K562 (cell line): ENCODE results near the gene FKBP1B. TPM values are rescaled to one million over a fixed set of nuclear protein-coding genes. Genes with fewer than 3 reads are reported as not detected.

Experiments
- CREB3 ChIP-seq: fragments of 450-650 bp; conservative IDR thresholded peaks from 2 replicates; pipeline ENCODE4 v1.6.1; 2016; ENCODE audit warnings: missing genetic modification characterization, low read depth, mild to moderate bottlenecking, missing compliant biosample characterization, moderate library complexity
- CREB3L1 ChIP-seq: fragments of 450-650 bp; IDR thresholded peaks from 2 replicates; pipeline ENCODE4 v1.6.1; 2014; ENCODE audit warnings: low read depth, mild to moderate bottlenecking, moderate library complexity, borderline replicate concordance
- E2F5 ChIP-seq: sonication (generic); formaldehyde crosslinking; IDR thresholded peaks from 2 replicates; pipeline ENCODE4 v1.8.0; 2022; ENCODE audit warnings: mild to moderate bottlenecking, missing genetic modification reagents
- ESRRA ChIP-seq: fragments of 450-650 bp; IDR thresholded peaks from 2 replicates; pipeline ENCODE4 v1.6.1; 2014; ENCODE audit warnings: low read depth, mild to moderate bottlenecking, moderate library complexity, borderline replicate concordance
- HNRNPL ChIP-seq: fragments of 200-400 bp; formaldehyde crosslinking; IDR thresholded peaks from 2 replicates; pipeline ENCODE4 v1.6.1; 2017; ENCODE audit warnings: low read depth, mild to moderate bottlenecking, low read length
- IFI16 ChIP-seq: fragments of 250-450 bp; sonication (Bioruptor Pico); IDR thresholded peaks from 2 replicates; pipeline ENCODE4 v2.1.2; 2022; ENCODE audit warnings: mild to moderate bottlenecking, inconsistent platforms
- MCM3 ChIP-seq: fragments of 450-650 bp; IDR thresholded peaks from 2 replicates; pipeline ENCODE4 v1.6.1; 2016
- POLR3G ChIP-seq: IDR thresholded peaks from 2 replicates; pipeline ENCODE4 v1.6.1; 2011; ENCODE audit not compliant: insufficient read length, insufficient replicate concordance; ENCODE audit errors: extremely low read depth
- RREB1 ChIP-seq: fragments of 250-450 bp; sonication (Bioruptor Pico); IDR thresholded peaks from 2 replicates; pipeline ENCODE4 v1.4.0; 2020
- SRSF9 ChIP-seq: fragments of 200-400 bp; formaldehyde crosslinking; IDR thresholded peaks from 2 replicates; pipeline ENCODE4 v1.6.1; 2017; ENCODE audit warnings: low read depth, low read length, borderline replicate concordance
- U2AF1 ChIP-seq: fragments of 200-400 bp; formaldehyde crosslinking; optimal IDR thresholded peaks from 2 replicates; pipeline ENCODE3; 2017; ENCODE audit warnings: mild to moderate bottlenecking, low read depth, low read length, moderate library complexity
- UBTF ChIP-seq, 2 experiments: IDR thresholded peaks; 2 replicates each; pipeline ENCODE4 v1.6.1; 2012; ENCODE audit warnings: improper control_type of control experiment in 2 of 2, low read depth in 2 of 2, low read length in 2 of 2, borderline replicate concordance in 1 of 2
- ZNF316 ChIP-seq: fragments of 450-650 bp; IDR thresholded peaks from 2 replicates; pipeline ENCODE4 v1.6.1; 2016
- ZNF431 ChIP-seq: sonication (generic); formaldehyde crosslinking; IDR thresholded peaks from 2 replicates; pipeline ENCODE4 v1.8.0; 2022; ENCODE audit warnings: mild to moderate bottlenecking, missing genetic modification reagents
- polyA plus RNA-seq, 8 experiments: library from polyadenylated mRNA; depleted of rRNA in 4 of 8; stranded (reverse) in 5 of 8; unstranded in 3 of 8; fragments of >200 nt; fragmentation: Nextera tagmentation in 2 of 8; fragmentation: Illumina TruSeq in 1 of 8; extraction: Ambion mirVana in 2 of 8; extraction: Trizol in 1 of 8; gene quantifications; 2 replicates each; pipeline versions ENCODE4 v1.2.1 to v1.2.3, GENCODE V29; 2011 to 2014; ENCODE audit warnings: inconsistent platforms in 1 of 8, missing spikeins in 1 of 8
- total RNA-seq, 7 experiments: library from RNA; depleted of rRNA in 6 of 7; stranded (reverse); fragments of >200 nt in 6 of 7; fragmentation: Illumina TruSeq in 2 of 7; extraction: Trizol in 2 of 7; gene quantifications; 2 replicates each; pipeline versions ENCODE4 v1.2.1 to v1.2.3, GENCODE V29; 2011 to 2021; ENCODE audit warnings: low replicate concordance in 1 of 7

Gene FKBP1B
- total and polyA plus RNA-seq, 9 of the 15 experiments (the other 6 are each of a cell fraction or from before 2014, with no cell fraction given), result 0.58 to 9.4 (median 1.6) TPM

GRCh38 chr2:24012521-24013188 lies 36.9 kb upstream of the FKBP1B start (continued):
- peak; percentile 55; the same call in 1 of the 2 replicates for TF ChIP-seq ESRRA
- no peak for TF ChIP-seq RREB1 (CRISPR knock-in tag)
- TF ChIP-seq MCM3, result no peak
- no peak for TF ChIP-seq HNRNPL
- TF ChIP-seq E2F5 (CRISPR knock-in tag), result 0 out of 2 replicates have a peak, but pooled peaks have one; percentile 57
- no peak for TF ChIP-seq ZNF431 (CRISPR knock-in tag)
- no peak for TF ChIP-seq CREB3L1
- TF ChIP-seq ZNF316, result peak; percentile 73
- 0 out of 2 replicates have a peak, but pooled peaks have one; percentile 44 for TF ChIP-seq CREB3 (tag)
- no peak for TF ChIP-seq IFI16 (CRISPR knock-in tag)
- no peak for TF ChIP-seq U2AF1
- TF ChIP-seq UBTF (IDR thresholded peaks at IDR 0.05; ENCODE audit: borderline replicate concordance in 1 of 2, low read depth in 2 of 2, low read length in 2 of 2), result no peak
- no peak for TF ChIP-seq POLR3G
- no peak for TF ChIP-seq SRSF9
